GM20000 (cell line): ENCODE measurements around the gene HMG20B.

Source experiments
- DNase-seq: peaks from one replicate; pipeline ENCODE4 v3.0.0; 2012; ENCODE audit warnings: low spot score
- TF ChIP-seq, protein P1 (sequence below): IDR thresholded peaks from 2 replicates; pipeline ENCODE4 v1.5.1; 2012; ENCODE audit warnings: mild to moderate bottlenecking, control low read depth; ENCODE audit errors: extremely low read depth, missing control alignments

The HMG20B gene

DNA sequence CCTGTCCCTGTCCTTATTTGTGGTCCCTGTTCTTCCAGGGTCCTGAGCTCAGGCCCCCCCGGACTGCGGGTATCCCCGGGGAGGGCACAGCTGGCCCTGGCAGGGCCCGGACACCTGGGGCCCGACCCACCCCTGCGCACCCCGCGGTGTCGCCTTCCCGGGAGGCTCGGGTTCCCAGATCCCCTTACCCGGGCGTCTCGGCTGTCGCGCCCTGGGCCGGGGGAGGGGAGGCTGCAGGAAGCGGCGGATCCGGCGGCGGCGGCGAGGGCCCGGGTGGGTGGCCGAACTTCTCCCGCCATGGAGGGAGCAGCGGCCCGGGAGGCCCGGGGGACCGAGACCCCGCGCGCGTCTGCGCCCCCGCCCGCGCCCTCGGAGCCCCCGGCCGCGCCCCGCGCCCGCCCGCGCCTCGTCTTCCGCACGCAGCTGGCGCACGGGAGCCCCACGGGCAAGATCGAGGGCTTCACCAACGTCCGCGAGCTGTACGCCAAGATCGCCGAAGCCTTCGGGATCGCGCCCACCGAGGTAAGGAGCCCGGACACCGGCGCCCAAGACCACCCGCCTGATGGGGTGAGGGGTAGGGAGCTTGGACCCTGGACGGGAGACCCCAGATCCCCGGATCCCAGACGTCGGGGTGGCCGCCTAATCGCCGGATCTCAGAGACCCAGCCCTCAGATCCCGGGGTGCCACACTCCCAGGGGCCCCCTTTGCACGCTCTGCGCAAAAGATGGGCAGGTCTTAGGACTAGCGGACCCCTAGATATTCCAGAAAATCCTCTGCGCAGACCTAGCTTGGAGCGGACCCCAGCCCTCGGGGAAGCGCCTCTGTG lies 12.8 kb downstream of the HMG20B start, which contains the start of gene GIPC3:
Gene GIPC3, plus strand, starts transcription at position 178 of the 826 bp plus-strand sequence. Its CDS starts 120 bp downstream, at position 298.
- TF ChIP-seq, protein P1, sequence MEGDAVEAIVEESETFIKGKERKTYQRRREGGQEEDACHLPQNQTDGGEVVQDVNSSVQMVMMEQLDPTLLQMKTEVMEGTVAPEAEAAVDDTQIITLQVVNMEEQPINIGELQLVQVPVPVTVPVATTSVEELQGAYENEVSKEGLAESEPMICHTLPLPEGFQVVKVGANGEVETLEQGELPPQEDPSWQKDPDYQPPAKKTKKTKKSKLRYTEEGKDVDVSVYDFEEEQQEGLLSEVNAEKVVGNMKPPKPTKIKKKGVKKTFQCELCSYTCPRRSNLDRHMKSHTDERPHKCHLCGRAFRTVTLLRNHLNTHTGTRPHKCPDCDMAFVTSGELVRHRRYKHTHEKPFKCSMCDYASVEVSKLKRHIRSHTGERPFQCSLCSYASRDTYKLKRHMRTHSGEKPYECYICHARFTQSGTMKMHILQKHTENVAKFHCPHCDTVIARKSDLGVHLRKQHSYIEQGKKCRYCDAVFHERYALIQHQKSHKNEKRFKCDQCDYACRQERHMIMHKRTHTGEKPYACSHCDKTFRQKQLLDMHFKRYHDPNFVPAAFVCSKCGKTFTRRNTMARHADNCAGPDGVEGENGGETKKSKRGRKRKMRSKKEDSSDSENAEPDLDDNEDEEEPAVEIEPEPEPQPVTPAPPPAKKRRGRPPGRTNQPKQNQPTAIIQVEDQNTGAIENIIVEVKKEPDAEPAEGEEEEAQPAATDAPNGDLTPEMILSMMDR: no peak
- DNase-seq: peak; percentile 47

GRCh38 chr19:3586127-3586626 lies 13.4 kb downstream of the HMG20B start:
- DNase-seq: peak; percentile 83
- TF ChIP-seq, protein P1: peak; percentile 31

DNA sequence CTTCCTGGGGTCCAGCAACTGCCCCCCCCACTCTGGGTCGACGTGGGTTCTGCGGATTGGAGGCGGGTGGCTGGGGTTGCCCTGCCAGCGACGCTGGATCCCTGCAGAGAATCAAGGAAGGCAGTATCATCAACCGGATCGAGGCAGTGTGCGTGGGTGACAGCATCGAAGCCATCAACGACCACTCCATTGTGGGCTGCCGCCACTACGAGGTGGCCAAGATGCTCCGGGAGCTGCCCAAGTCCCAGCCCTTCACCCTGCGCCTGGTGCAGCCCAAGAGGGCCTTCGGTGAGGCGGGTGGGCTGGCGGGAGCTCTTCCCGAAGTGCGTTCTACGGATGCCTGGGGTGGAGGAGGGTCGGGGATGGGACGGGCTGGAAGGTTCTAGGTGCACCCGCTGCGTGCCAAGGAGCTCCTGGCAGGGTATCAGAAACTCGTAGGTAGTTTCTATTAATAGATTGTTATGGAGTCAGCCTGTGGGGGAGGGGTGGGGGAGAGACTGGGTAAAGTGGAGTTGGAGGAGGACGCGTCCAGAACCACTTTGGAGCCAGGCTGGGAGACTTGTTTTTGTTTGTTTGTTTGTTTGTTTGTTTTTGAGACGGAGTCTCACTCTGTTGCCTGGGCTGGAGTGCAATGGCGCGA lies 14.1 kb downstream of the HMG20B start:
- TF ChIP-seq, protein P1: no peak
- peak; percentile 24 for DNase-seq

- TF ChIP-seq, protein P1: no peak
- DNase-seq: no peak
These were observed 16.7 kb downstream of the HMG20B start for GRCh38 chr19:3589439-3589838.

GRCh38 chr19:3589949-3590348 lies 17.2 kb downstream of the HMG20B start:
- TF ChIP-seq, protein P1: no peak
- no peak for DNase-seq

DNA sequence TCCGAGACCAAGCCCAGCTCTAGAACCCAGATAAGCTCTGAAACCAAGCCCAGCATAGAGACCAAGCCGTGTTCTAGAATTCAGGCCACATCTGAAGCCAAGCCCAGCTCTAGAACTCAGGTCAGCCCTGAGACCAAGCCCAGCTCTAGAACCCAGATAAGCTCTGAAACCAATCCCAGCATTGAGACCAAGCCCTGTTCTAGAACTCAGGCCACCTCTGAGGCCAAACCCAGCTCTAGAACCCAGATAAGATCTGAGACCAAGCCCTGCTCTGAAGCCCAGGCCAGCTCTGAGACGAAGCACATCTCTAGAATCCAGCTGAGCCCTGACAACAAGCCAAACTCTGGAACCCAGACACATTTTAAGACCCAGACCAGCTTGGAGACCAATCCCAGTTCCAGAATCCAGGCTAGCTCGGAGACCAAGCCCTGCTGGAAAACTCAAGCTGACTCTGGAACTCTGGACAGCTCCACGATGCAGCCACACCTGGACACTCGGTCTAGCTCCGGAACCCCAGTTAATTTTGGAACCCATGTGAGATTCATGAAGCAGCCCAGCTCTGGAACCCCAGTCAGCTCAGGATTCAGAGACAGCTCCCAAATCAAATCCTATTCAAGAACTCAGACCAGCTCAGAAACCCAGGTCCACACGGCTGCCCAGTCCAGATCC lies 18.4 kb downstream of the HMG20B start:
- DNase-seq: no peak
- TF ChIP-seq, protein P1: no peak
